ENCODE results near the gene STK38L.

Gene STK38L

GRCh38 chr12:27342536-27342935, 98.5 kb downstream of the STK38L start:
- no peaks in the 10 kb centered on the region for H3K36me3 Mint-ChIP-seq (ENCODE audit: low read depth)
- H3K27ac Mint-ChIP-seq: no peak overlapping the region
- no peaks in the 10 kb centered on the region for H3K9me3 Mint-ChIP-seq
- H3K27me3 Mint-ChIP-seq (ENCODE audit: low read depth): peaks cover 7% of the 10 kb centered on the region
- H3K4me1 Mint-ChIP-seq: no peaks in the 10 kb centered on the region
- TF ChIP-seq, protein P1, sequence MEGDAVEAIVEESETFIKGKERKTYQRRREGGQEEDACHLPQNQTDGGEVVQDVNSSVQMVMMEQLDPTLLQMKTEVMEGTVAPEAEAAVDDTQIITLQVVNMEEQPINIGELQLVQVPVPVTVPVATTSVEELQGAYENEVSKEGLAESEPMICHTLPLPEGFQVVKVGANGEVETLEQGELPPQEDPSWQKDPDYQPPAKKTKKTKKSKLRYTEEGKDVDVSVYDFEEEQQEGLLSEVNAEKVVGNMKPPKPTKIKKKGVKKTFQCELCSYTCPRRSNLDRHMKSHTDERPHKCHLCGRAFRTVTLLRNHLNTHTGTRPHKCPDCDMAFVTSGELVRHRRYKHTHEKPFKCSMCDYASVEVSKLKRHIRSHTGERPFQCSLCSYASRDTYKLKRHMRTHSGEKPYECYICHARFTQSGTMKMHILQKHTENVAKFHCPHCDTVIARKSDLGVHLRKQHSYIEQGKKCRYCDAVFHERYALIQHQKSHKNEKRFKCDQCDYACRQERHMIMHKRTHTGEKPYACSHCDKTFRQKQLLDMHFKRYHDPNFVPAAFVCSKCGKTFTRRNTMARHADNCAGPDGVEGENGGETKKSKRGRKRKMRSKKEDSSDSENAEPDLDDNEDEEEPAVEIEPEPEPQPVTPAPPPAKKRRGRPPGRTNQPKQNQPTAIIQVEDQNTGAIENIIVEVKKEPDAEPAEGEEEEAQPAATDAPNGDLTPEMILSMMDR (IDR thresholded peaks at IDR 0.05; ENCODE audit: unreplicated experiment in 3 of 3): no peak
- no peak overlapping the region for H3K4me3 Mint-ChIP-seq

GRCh38 chr12:27343255-27344000, 99.3 kb downstream of the STK38L start:
- H3K9me3 Mint-ChIP-seq: no peaks in the 10 kb centered on the region
- peaks cover 4% of the 10 kb centered on the region for H3K27me3 Mint-ChIP-seq (ENCODE audit: low read depth)
- no peak overlapping the region for H3K4me3 Mint-ChIP-seq
- TF ChIP-seq, protein P1 (IDR thresholded peaks at IDR 0.05; ENCODE audit: unreplicated experiment in 3 of 3): no peak
- no peaks in the 10 kb centered on the region for H3K4me1 Mint-ChIP-seq
- no peaks in the 10 kb centered on the region for H3K36me3 Mint-ChIP-seq (ENCODE audit: low read depth)
- H3K27ac Mint-ChIP-seq: no peak overlapping the region

DNA sequence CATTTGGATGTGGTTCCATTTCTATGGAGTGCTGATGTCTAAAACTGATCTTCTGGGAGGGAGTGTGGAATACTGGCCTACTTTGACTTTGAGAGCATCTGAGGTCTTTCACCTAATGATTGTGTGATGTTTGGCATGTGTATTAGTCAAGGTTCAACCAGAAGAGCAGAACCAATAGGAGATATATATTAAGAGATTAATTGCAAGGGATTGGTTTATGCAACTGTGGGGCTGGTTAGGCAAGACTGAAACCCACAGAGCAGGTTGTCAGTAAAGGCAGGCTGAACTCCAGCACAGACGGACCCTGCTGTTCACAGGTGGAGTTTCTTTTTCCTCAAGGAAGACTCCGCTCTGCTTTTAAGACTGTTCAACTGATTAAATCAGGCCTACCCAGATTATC, 100.2 kb downstream of the STK38L start:
- no peaks in the 10 kb centered on the region for H3K9me3 Mint-ChIP-seq
- H3K27me3 Mint-ChIP-seq (ENCODE audit: low read depth): peaks cover 4% of the 10 kb centered on the region
- TF ChIP-seq, protein P1 (IDR thresholded peaks at IDR 0.05; ENCODE audit: unreplicated experiment in 3 of 3): no peak
- H3K4me1 Mint-ChIP-seq: no peaks in the 10 kb centered on the region
- H3K27ac Mint-ChIP-seq: no peak overlapping the region
- no peaks in the 10 kb centered on the region for H3K36me3 Mint-ChIP-seq (ENCODE audit: low read depth)
- no peak overlapping the region for H3K4me3 Mint-ChIP-seq

DNA sequence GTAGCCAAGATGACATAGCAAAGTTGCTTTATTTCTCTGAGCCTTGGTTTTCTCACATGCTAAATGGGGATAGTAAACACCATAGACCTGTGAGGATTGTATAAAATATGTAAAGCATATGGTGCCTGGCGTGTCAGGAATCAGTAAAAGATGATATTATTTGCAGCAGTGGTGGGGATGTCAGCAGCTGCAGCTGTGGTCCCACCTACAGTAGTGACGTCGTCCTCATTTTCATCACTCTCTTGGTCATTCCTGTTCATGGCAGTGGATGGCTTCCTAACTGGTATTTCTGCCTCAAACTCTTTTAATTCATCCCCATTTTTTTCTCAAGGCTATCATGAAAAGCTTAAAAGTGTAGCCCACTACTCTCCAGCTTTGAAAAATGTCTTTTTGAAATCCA, 100.7 kb downstream of the STK38L start:
- TF ChIP-seq, protein P1 (IDR thresholded peaks at IDR 0.05; ENCODE audit: unreplicated experiment in 3 of 3): no peak
- no peaks in the 10 kb centered on the region for H3K4me1 Mint-ChIP-seq
- no peaks in the 10 kb centered on the region for H3K36me3 Mint-ChIP-seq (ENCODE audit: low read depth)
- no peaks in the 10 kb centered on the region for H3K9me3 Mint-ChIP-seq
- no peak overlapping the region for H3K4me3 Mint-ChIP-seq
- no peak overlapping the region for H3K27ac Mint-ChIP-seq
- H3K27me3 Mint-ChIP-seq (ENCODE audit: low read depth): peaks cover 4% of the 10 kb centered on the region

GRCh38 chr12:27345376-27345775, 101.3 kb downstream of the STK38L start:
- no peaks in the 10 kb centered on the region for H3K36me3 Mint-ChIP-seq (ENCODE audit: low read depth)
- peaks cover 4% of the 10 kb centered on the region for H3K27me3 Mint-ChIP-seq (ENCODE audit: low read depth)
- no peak overlapping the region for H3K27ac Mint-ChIP-seq
- H3K4me3 Mint-ChIP-seq: no peak overlapping the region
- no peaks in the 10 kb centered on the region for H3K9me3 Mint-ChIP-seq
- no peaks in the 10 kb centered on the region for H3K4me1 Mint-ChIP-seq
- TF ChIP-seq, protein P1 (IDR thresholded peaks at IDR 0.05; ENCODE audit: unreplicated experiment in 3 of 3): no peak

GRCh38 chr12:27347779-27348178, 103.7 kb downstream of the STK38L start:
- no peaks in the 10 kb centered on the region for H3K4me1 Mint-ChIP-seq
- no peaks in the 10 kb centered on the region for H3K27me3 Mint-ChIP-seq (ENCODE audit: low read depth)
- H3K4me3 Mint-ChIP-seq: no peak overlapping the region
- no peaks in the 10 kb centered on the region for H3K9me3 Mint-ChIP-seq
- no peaks in the 10 kb centered on the region for H3K36me3 Mint-ChIP-seq (ENCODE audit: low read depth)
- TF ChIP-seq, protein P1 (IDR thresholded peaks at IDR 0.05; ENCODE audit: unreplicated experiment in 3 of 3): no peak
- no peak overlapping the region for H3K27ac Mint-ChIP-seq

All from nephron (organoid).